Measurements from ENCODE around the gene IL17B. TPM values are rescaled to one million over a fixed set of nuclear protein-coding genes. Genes with fewer than 3 reads are reported as not detected.

IL17B gene
- total and polyA plus RNA-seq, 2 of the 13 experiments (the other 11 are each of a cell fraction or from before 2014, with no cell fraction given): 0.29 to 2.6 TPM

DNA sequence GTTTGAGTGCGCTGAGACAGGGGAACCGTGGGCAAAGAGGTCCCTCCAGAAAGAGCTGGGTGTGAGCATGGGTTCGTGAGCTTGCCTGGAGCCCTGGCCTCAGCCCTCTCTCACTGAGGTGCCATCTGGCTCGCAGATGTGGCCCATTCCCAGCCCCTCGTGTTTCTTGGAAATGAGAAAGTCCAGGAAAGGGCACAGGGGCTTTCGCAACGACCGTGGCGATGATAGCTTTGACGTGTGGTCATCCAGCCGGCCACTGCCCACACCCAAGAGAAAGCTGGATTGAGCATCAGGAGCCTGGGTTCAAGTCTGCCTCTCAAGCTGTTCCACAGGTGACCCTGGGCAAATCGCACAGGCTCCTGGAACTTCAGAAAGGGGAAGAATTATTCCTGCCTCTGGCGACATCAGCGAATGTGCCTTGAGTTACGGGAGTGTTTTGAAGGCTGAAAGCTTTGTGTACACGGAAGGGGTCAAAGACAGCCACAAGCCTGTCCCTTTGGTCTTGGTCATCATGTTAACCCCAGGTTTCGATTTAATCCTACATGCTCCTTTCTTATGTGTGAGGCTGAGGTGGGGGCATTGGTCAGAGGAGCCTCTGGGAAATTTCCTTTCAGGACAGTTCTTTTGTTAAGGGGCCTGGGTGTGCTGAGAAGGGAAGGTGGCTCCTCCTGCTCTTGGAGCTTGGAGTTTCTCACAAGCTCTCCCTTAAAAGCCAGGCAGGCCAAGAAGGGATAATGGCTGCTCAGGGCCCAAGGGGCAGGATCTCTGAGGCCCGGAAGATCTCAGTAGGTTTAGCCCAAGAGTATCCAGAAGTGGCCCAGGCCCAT lies 41.7 kb upstream of the IL17B start (continued):
- no peak for TF ChIP-seq SRSF1 (optimal IDR thresholded peaks at IDR 0.05; ENCODE audit: low read depth, low read length)

GRCh38 chr5:149419859-149420544 lies 40.9 kb upstream of the IL17B start:
- no peaks in the 10 kb centered on the region for H3K79me2 ChIP-seq (ENCODE audit: insufficient read depth, low read length)
- H3K9ac ChIP-seq (ENCODE audit: insufficient read depth, low read depth, low read length): no peak overlapping the region
- H2AFZ ChIP-seq (ENCODE audit: low read length): no peak overlapping the region
- WGBS (ENCODE audit: low lambda C conversion rate): 19% methylated on average over 13 of the region's 13 CpGs
- H3K27me3 ChIP-seq (ENCODE audit: control insufficient read depth in 1 of 2, insufficient read depth in 2 of 2, low read length in 2 of 2): 0 out of 5 replicates have a peak, but pooled peaks cover 0 to 3% of the 10 kb centered on the region in 2 experiments
- H3K4me1 ChIP-seq (ENCODE audit: insufficient read depth, low read length): peaks cover 93% of the 10 kb centered on the region
- in situ Hi-C loops (cut with HindIII; ENCODE audit: extremely low pct_ligation_motif_present, low pct_unique_long_range_greater_than_20kb) (no loop called here), intact Hi-C loops (cut with micrococcal nuclease; ENCODE audit: unreplicated experiment) (no loop called here)
- ChIA-PET CTCF (ENCODE audit: low intra/inter-chr PET ratio, low total read pairs) (no interaction called here), POLR2A (no interaction called here)
- H3K36me3 ChIP-seq (replicated peaks in 1 of 2; ENCODE audit: control insufficient read depth in 1 of 2, insufficient read depth in 2 of 2, low read length in 2 of 2): no peaks in the 10 kb centered on the region
- H3K4me3 ChIP-seq (replicated peaks in 1 of 3; ENCODE audit: insufficient read depth in 1 of 3, low read depth in 2 of 3, low read length in 3 of 3): peak overlapping the region in 1 of 3 experiments; percentile 53; a peak in 4 of 6 replicates
- H3K9me3 ChIP-seq (ENCODE audit: low read length): no peaks in the 10 kb centered on the region
- ATAC-seq (no peak), DNase-seq (ENCODE audit: low spot score) (no peak), FAIRE-seq (no peak)
- H3K27ac ChIP-seq (ENCODE audit: extremely low read length, insufficient read depth, low read length): no peak overlapping the region
- H4K20me1 ChIP-seq (ENCODE audit: insufficient read depth, low read length): no peaks in the 10 kb centered on the region
- BruUV-seq (replicated peaks): no TSS peak
- peak overlapping the region; percentile 64 for H3K4me2 ChIP-seq (ENCODE audit: low read depth, low read length)
- TF ChIP-seq MEF2D (CRISPR knock-in tag; IDR thresholded peaks at IDR 0.05) (peak; percentile 54; the same call in 1 of the 2 replicates), ZNF235 (CRISPR knock-in tag; IDR thresholded peaks at IDR 0.05; ENCODE audit: borderline replicate concordance) (0 out of 2 replicates have a peak, but pooled peaks have one; percentile 23), ZNF577 (CRISPR knock-in tag; IDR thresholded peaks at IDR 0.05; ENCODE audit: borderline replicate concordance, low read depth) (no peak), GABPB1 (CRISPR knock-in tag; IDR thresholded peaks at IDR 0.05) (peak; percentile 16; the same call in 1 of the 2 replicates), PAWR (CRISPR knock-in tag; IDR thresholded peaks at IDR 0.05; ENCODE audit: borderline replicate concordance) (no peak), RCOR2 (CRISPR knock-in tag; IDR thresholded peaks at IDR 0.05) (peak; percentile 54; the same call in 1 of the 2 replicates), SMAD1 (CRISPR knock-in tag; IDR thresholded peaks at IDR 0.05; ENCODE audit: borderline replicate concordance, low read depth) (0 out of 2 replicates have a peak, but pooled peaks have one; percentile 24), ZFP36L1 (CRISPR knock-in tag; IDR thresholded peaks at IDR 0.05) (0 out of 2 replicates have a peak, but pooled peaks have one; percentile 17), ZNF687 (CRISPR knock-in tag; IDR thresholded peaks at IDR 0.05) (0 out of 2 replicates have a peak, but pooled peaks have one; percentile 22), ESRRA (CRISPR knock-in tag; IDR thresholded peaks at IDR 0.05; ENCODE audit: low read depth) (peak; percentile 13; the same call in 1 of the 2 replicates), ADNP (CRISPR knock-in tag; IDR thresholded peaks at IDR 0.05) (0 out of 2 replicates have a peak, but pooled peaks have one; percentile 23), HNF4A (CRISPR knock-in tag; IDR thresholded peaks at IDR 0.05) (peak; percentile 26; the same call in 1 of the 2 replicates)
- TF ChIP-seq, protein P1, sequence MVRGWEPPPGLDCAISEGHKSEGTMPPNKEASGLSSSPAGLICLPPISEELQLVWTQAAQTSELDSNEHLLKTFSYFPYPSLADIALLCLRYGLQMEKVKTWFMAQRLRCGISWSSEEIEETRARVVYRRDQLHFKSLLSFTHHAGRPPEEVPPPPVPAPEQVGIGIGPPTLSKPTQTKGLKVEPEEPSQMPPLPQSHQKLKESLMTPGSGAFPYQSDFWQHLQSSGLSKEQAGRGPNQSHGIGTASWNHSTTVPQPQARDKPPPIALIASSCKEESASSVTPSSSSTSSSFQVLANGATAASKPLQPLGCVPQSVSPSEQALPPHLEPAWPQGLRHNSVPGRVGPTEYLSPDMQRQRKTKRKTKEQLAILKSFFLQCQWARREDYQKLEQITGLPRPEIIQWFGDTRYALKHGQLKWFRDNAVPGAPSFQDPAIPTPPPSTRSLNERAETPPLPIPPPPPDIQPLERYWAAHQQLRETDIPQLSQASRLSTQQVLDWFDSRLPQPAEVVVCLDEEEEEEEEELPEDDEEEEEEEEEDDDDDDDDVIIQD (CRISPR knock-in tag; IDR thresholded peaks at IDR 0.05; ENCODE audit: low read depth): peak; percentile 13; the same call in 1 of the 2 replicates
